Smooth muscle cell (in vitro differentiated cells): ENCODE data around the gene PHACTR1. TPM values are rescaled to one million over a fixed set of nuclear protein-coding genes. Genes with fewer than 3 reads are reported as not detected.

ENCODE experiments used
- DNase-seq: peaks from one replicate; lab custom pipeline; 2025; ENCODE audit not compliant: unreplicated experiment; lab: John Stamatoyannopoulos, UW
- H2AFZ ChIP-seq: fragments of 200-600 bp; sonication (generic); 2 replicates; pipeline ENCODE4 v1.6.0; 2016; ENCODE audit warnings: antibody characterized with exemption, low read depth, mild to moderate bottlenecking
- H3F3A ChIP-seq: fragments of 200-600 bp; sonication (generic); 2 replicates; pipeline ENCODE4 v1.6.0; 2017; ENCODE audit warnings: antibody characterized with exemption, low read depth
- H3K27ac ChIP-seq: fragments of 200-600 bp; sonication (generic); 2 replicates; pipeline ENCODE4 v1.5.1; 2016; ENCODE audit warnings: low read depth, mild to moderate bottlenecking
- H3K27me3 ChIP-seq: fragments of 200-600 bp; sonication (generic); 2 replicates; pipeline ENCODE4 v1.6.1; 2016; ENCODE audit warnings: low read depth, mild to moderate bottlenecking
- H3K36me3 ChIP-seq: fragments of 200-600 bp; sonication (generic); 2 replicates; pipeline ENCODE4 v1.5.1; 2016; ENCODE audit warnings: low read depth
- H3K4me1 ChIP-seq: fragments of 200-600 bp; sonication (generic); 2 replicates; pipeline ENCODE4 v1.5.1; 2016; ENCODE audit warnings: low read depth
- H3K4me2 ChIP-seq: fragments of 200-600 bp; sonication (generic); 2 replicates; pipeline ENCODE4 v1.6.0; 2016; ENCODE audit warnings: mild to moderate bottlenecking
- H3K4me3 ChIP-seq: fragments of 200-600 bp; sonication (generic); 2 replicates; pipeline ENCODE4 v1.5.1; 2016; ENCODE audit warnings: mild to moderate bottlenecking
- H3K79me2 ChIP-seq: fragments of 200-600 bp; sonication (generic); 2 replicates; pipeline ENCODE4 v1.6.0; 2016; ENCODE audit warnings: low read depth, mild to moderate bottlenecking
- H3K9ac ChIP-seq: fragments of 200-600 bp; sonication (generic); 2 replicates; pipeline ENCODE4 v1.6.0; 2016; ENCODE audit warnings: low read depth
- H3K9me3 ChIP-seq: fragments of 200-600 bp; sonication (generic); replicated peaks from 2 replicates; pipeline ENCODE4 v1.5.1; 2016; ENCODE audit warnings: low read depth
- H4K20me1 ChIP-seq: fragments of 200-600 bp; sonication (generic); 2 replicates; pipeline ENCODE4 v1.6.0; 2016; ENCODE audit warnings: low read depth
- CTCF ChIP-seq: fragments of 200-600 bp; sonication (generic); IDR thresholded peaks from 2 replicates; pipeline ENCODE4 v1.5.1; 2017; ENCODE audit warnings: borderline replicate concordance, mild to moderate bottlenecking, antibody characterized with exemption; ENCODE audit not compliant: insufficient read depth, poor library complexity, severe bottlenecking
- WGBS: methylation state at CpG from one replicate; pipeline ENCODE4 v1.1.7; 2016; ENCODE audit warnings: low lambda C conversion rate; 5-methylcytosine and 5-hydroxymethylcytosine counted together
- polyA plus RNA-seq: library from polyadenylated mRNA; unstranded; fragments of >200 nt; fragmentation: Nextera tagmentation; extraction: Ambion mirVana; gene quantifications from 2 replicates; pipeline ENCODE4 v1.2.1, GENCODE V29; 2016
- total RNA-seq: library from RNA; depleted of rRNA; stranded (reverse); fragments of >200 nt; gene quantifications from 2 replicates; pipeline ENCODE4 v1.2.3, GENCODE V29; 2014

The PHACTR1 gene
- total and polyA plus RNA-seq, 2 experiments from 2014 or later = 0.09 to 0.67 TPM

- H3K27me3 ChIP-seq = peaks cover 4% of the 10 kb centered on the region
- H3K79me2 ChIP-seq = no peaks in the 10 kb centered on the region
- H3F3A ChIP-seq = no peaks in the 10 kb centered on the region
- H3K27ac ChIP-seq = no peak overlapping the region
- no peak overlapping the region for H3K4me3 ChIP-seq
- DNase-seq = no peak
- no peaks in the 10 kb centered on the region for H3K36me3 ChIP-seq
- no peaks in the 10 kb centered on the region for H4K20me1 ChIP-seq
- H3K4me2 ChIP-seq = no peak overlapping the region
- no peak for TF ChIP-seq CTCF
- no peak overlapping the region for H2AFZ ChIP-seq
- no peaks in the 10 kb centered on the region for H3K9me3 ChIP-seq
- no peak overlapping the region for H3K9ac ChIP-seq
- WGBS = 73% methylated on average over 3 of the region's 3 CpGs
- H3K4me1 ChIP-seq = no peaks in the 10 kb centered on the region
Observed at GRCh38 chr6:12801141-12801540, 84.6 kb downstream of the PHACTR1 start.

GRCh38 chr6:12802440-12802839, 85.9 kb downstream of the PHACTR1 start:
- no peak overlapping the region for H3K4me3 ChIP-seq
- H3F3A ChIP-seq = no peaks in the 10 kb centered on the region
- no peak overlapping the region for H2AFZ ChIP-seq
- DNase-seq = no peak
- H3K36me3 ChIP-seq = no peaks in the 10 kb centered on the region
- no peak overlapping the region for H3K9ac ChIP-seq
- H3K27me3 ChIP-seq = peaks cover 4% of the 10 kb centered on the region
- TF ChIP-seq CTCF = no peak
- no peaks in the 10 kb centered on the region for H3K9me3 ChIP-seq
- no peaks in the 10 kb centered on the region for H4K20me1 ChIP-seq
- H3K79me2 ChIP-seq = no peaks in the 10 kb centered on the region
- 73% methylated on average over 4 of the region's 4 CpGs for WGBS
- no peak overlapping the region for H3K27ac ChIP-seq
- H3K4me1 ChIP-seq = no peaks in the 10 kb centered on the region
- no peak overlapping the region for H3K4me2 ChIP-seq

GRCh38 chr6:12803486-12803885, 86.9 kb downstream of the PHACTR1 start:
- H3K9ac ChIP-seq = no peak overlapping the region
- H3K79me2 ChIP-seq = no peaks in the 10 kb centered on the region
- peaks cover 13% of the 10 kb centered on the region for H3K27me3 ChIP-seq
- 66% methylated on average over 3 of the region's 3 CpGs for WGBS
- DNase-seq = no peak
- H2AFZ ChIP-seq = no peak overlapping the region
- TF ChIP-seq CTCF = no peak
- no peak overlapping the region for H3K4me2 ChIP-seq
- H3K4me1 ChIP-seq = no peaks in the 10 kb centered on the region
- no peaks in the 10 kb centered on the region for H3K36me3 ChIP-seq
- no peaks in the 10 kb centered on the region for H3F3A ChIP-seq
- H4K20me1 ChIP-seq = no peaks in the 10 kb centered on the region
- no peak overlapping the region for H3K27ac ChIP-seq
- H3K4me3 ChIP-seq = no peak overlapping the region
- H3K9me3 ChIP-seq = no peaks in the 10 kb centered on the region

- Histone ChIP-seq H3K79me2 (no peaks in the 10 kb centered on the region), H3F3A (no peaks in the 10 kb centered on the region), H4K20me1 (no peaks in the 10 kb centered on the region), H3K9me3 (no peaks in the 10 kb centered on the region), H3K4me3 (no peak overlapping the region), H3K27ac (peak overlapping the region; percentile 56), H3K36me3 (no peaks in the 10 kb centered on the region), H3K4me1 (no peaks in the 10 kb centered on the region), H3K9ac (no peak overlapping the region), H3K27me3 (peaks cover 13% of the 10 kb centered on the region), H2AFZ (no peak overlapping the region), H3K4me2 (peak overlapping the region; percentile 62)
- WGBS = 29% methylated on average over 7 of the region's 7 CpGs
- no peak for TF ChIP-seq CTCF
- no peak for DNase-seq
Observed at GRCh38 chr6:12804952-12805645, 88.5 kb downstream of the PHACTR1 start.
